Activated T-helper 1 cell treated with anti-CD3 and anti-CD28 coated beads, Interleukin-12 subunit alpha, Interleukin-12 subunit beta, Interleukin-2, Interleukin-4 antibody, amounts not matched to agents 30 ng/mL and 10 ng/mL and 1 ng/mL, durations not matched to agents 14 hours and 24 hours and 36 hours (primary cell): ENCODE results near the gene ARHGAP6. TPM values are rescaled to one million over a fixed set of nuclear protein-coding genes. Genes with fewer than 3 reads are reported as not detected.

Experiments used
- DNase-seq: peaks from one replicate; pipeline ENCODE4 v3.0.0; 2021; ENCODE audit warnings: low spot score
- H3K27ac Mint-ChIP-seq: one replicate; pipeline ENCODE4 v1.8.0; 2021; ENCODE audit warnings: mild to moderate bottlenecking, mixed read lengths
- H3K27me3 Mint-ChIP-seq: one replicate; pipeline ENCODE4 v1.8.0; 2022; ENCODE audit warnings: mild to moderate bottlenecking, moderate library complexity, mixed read lengths; ENCODE audit not compliant: insufficient read depth
- H3K36me3 Mint-ChIP-seq: one replicate; pipeline ENCODE4 v1.8.0; 2021; ENCODE audit warnings: low read depth, mixed read lengths
- H3K4me1 Mint-ChIP-seq: one replicate; pipeline ENCODE4 v1.8.0; 2021; ENCODE audit warnings: low read depth, mixed read lengths
- H3K4me3 Mint-ChIP-seq: one replicate; pipeline ENCODE4 v1.8.0; 2021; ENCODE audit warnings: mild to moderate bottlenecking, moderate library complexity, mixed read lengths
- H3K9me3 Mint-ChIP-seq: one replicate; pipeline ENCODE4 v1.8.0; 2021; ENCODE audit warnings: mixed read lengths
- intact Hi-C: fragments of 100-400 bp; cut with micrococcal nuclease; formaldehyde crosslinking; loops from one replicate; pipeline ENCODE4 v1.15.1; 2024
- total RNA-seq: library from RNA; stranded (reverse); gene quantifications from 2 replicates; pipeline ENCODE4 v1.2.3, GENCODE V29; 2022

Gene ARHGAP6
- total RNA-seq, 1 donor from 2014 or later: not detected

DNA sequence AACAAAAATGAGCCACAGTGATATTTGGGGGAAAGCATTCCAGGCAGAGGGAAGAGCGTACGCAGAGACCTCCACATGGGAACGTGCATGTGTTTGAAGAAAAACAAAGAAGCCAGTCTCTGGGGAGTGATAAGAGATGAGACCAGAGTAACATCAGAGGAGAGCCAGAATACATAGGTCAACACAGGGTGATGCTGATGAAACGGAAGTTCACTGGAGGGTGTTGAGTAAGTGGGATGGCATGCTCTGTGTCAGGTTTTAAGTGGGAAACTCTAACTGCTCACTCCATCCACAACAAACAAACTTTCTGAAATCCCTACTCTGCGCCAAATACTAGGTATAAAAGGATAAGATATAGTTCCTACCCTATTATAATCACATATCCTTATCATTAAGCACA is 110.0 kb downstream of the ARHGAP6 start:
- Mint-ChIP-seq H3K27me3 (peaks cover 3% of the 10 kb centered on the region), H3K27ac (no peak overlapping the region), H3K4me3 (no peak overlapping the region), H3K36me3 (no peaks in the 10 kb centered on the region), H3K4me1 (no peaks in the 10 kb centered on the region), H3K9me3 (no peaks in the 10 kb centered on the region)
- intact Hi-C loops: no loop called here
- no peak for DNase-seq

GRCh38 chrX:11553594-11553993 is 112.1 kb downstream of the ARHGAP6 start:
- Mint-ChIP-seq H3K27me3 (peaks cover 7% of the 10 kb centered on the region), H3K27ac (no peak overlapping the region), H3K4me3 (no peak overlapping the region), H3K4me1 (no peaks in the 10 kb centered on the region), H3K36me3 (no peaks in the 10 kb centered on the region), H3K9me3 (no peaks in the 10 kb centered on the region)
- intact Hi-C loops: no loop called here
- no peak for DNase-seq

- no peak overlapping the region for H3K4me3 Mint-ChIP-seq
- H3K4me1 Mint-ChIP-seq: no peaks in the 10 kb centered on the region
- no peaks in the 10 kb centered on the region for H3K36me3 Mint-ChIP-seq
- intact Hi-C loops: no loop called here
- no peak overlapping the region for H3K27ac Mint-ChIP-seq
- no peak for DNase-seq
- H3K9me3 Mint-ChIP-seq: no peaks in the 10 kb centered on the region
- H3K27me3 Mint-ChIP-seq: peaks cover 7% of the 10 kb centered on the region
Measured at GRCh38 chrX:11551151-11551550, 114.6 kb downstream of the ARHGAP6 start.

DNA sequence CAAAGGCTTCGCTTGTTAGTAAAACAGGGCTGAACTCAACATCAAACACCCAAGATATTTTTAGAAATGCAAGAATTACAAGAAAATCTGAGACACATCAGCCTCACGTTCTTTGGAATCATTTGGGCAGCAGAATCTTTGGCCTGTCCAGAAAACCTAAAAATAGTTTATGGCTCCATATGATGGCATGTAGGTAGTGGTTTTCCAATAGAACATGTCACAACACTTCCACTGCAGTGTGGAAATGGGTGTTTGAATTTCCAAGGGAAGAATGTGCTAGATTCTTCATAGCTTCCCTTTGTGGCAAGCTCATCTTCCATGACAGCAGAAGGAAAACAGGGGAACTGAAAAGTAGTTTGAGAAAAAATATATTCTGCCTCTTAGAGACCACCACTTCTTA is 118.8 kb downstream of the ARHGAP6 start:
- Mint-ChIP-seq H3K36me3 (no peaks in the 10 kb centered on the region), H3K4me1 (no peaks in the 10 kb centered on the region), H3K9me3 (no peaks in the 10 kb centered on the region), H3K4me3 (no peak overlapping the region), H3K27me3 (peaks cover 4% of the 10 kb centered on the region), H3K27ac (no peak overlapping the region)
- no peak for DNase-seq
- intact Hi-C loops: no loop called here

DNA sequence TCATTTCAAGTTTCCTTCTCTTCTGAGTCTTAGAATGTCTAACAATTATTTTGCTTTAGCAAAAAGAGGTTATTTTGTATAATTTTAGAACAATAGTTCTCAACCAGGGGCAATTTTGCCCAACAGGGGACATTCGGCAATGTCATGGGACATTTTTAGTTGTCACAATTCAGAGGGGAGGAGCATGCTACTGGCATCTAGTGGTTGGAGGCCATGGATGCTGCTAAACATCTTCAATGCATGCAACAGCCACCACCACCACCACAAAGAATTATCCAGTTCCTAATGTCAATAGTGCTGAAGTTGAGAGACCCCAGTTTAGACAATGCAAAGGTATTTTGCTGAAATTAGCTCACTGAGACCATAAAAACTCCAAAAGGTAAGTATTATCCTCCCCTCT is 122.5 kb downstream of the ARHGAP6 start:
- no peaks in the 10 kb centered on the region for H3K27me3 Mint-ChIP-seq
- intact Hi-C loops: no loop called here
- H3K4me1 Mint-ChIP-seq: no peaks in the 10 kb centered on the region
- H3K9me3 Mint-ChIP-seq: no peaks in the 10 kb centered on the region
- no peak overlapping the region for H3K27ac Mint-ChIP-seq
- no peak for DNase-seq
- H3K4me3 Mint-ChIP-seq: no peak overlapping the region
- H3K36me3 Mint-ChIP-seq: no peaks in the 10 kb centered on the region

DNA sequence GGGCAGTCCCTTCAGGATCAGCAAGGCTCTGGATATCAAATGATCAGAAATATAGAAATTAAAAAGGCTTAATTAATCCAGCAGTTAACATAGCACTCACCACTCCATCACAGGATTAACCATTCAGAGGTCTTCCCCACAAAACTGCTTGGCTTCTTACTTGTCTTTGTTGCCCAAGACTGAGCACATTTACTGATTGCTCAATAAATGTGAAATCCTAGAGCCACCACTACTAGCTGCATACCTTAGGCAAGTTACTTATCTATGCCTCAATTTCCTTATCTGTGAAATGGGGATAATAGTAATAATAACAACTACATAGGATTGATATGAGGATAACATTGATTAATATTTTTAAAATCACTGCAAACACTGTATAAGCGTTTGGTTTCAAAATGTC is 124.2 kb downstream of the ARHGAP6 start:
- Mint-ChIP-seq H3K27ac (no peak overlapping the region), H3K4me3 (no peak overlapping the region), H3K36me3 (no peaks in the 10 kb centered on the region), H3K4me1 (no peaks in the 10 kb centered on the region), H3K9me3 (no peaks in the 10 kb centered on the region), H3K27me3 (no peaks in the 10 kb centered on the region)
- intact Hi-C loops: no loop called here
- no peak for DNase-seq

- no peak for DNase-seq
- H3K36me3 Mint-ChIP-seq: no peaks in the 10 kb centered on the region
- H3K27ac Mint-ChIP-seq: no peak overlapping the region
- H3K4me1 Mint-ChIP-seq: no peaks in the 10 kb centered on the region
- H3K4me3 Mint-ChIP-seq: no peak overlapping the region
- no peaks in the 10 kb centered on the region for H3K27me3 Mint-ChIP-seq
- H3K9me3 Mint-ChIP-seq: no peaks in the 10 kb centered on the region
- intact Hi-C loops: no loop called here
Measured at GRCh38 chrX:11540532-11541377, 125.0 kb downstream of the ARHGAP6 start.

GRCh38 chrX:11537141-11537540 is 128.6 kb downstream of the ARHGAP6 start:
- H3K4me1 Mint-ChIP-seq: no peaks in the 10 kb centered on the region
- H3K27ac Mint-ChIP-seq: no peak overlapping the region
- no peaks in the 10 kb centered on the region for H3K9me3 Mint-ChIP-seq
- intact Hi-C loops: no loop called here
- H3K36me3 Mint-ChIP-seq: no peaks in the 10 kb centered on the region
- peaks cover 3% of the 10 kb centered on the region for H3K27me3 Mint-ChIP-seq
- DNase-seq: no peak
- no peak overlapping the region for H3K4me3 Mint-ChIP-seq

GRCh38 chrX:11535156-11535919 is 130.4 kb downstream of the ARHGAP6 start:
- no peak for DNase-seq
- H3K27me3 Mint-ChIP-seq: peaks cover 6% of the 10 kb centered on the region
- H3K4me1 Mint-ChIP-seq: no peaks in the 10 kb centered on the region
- H3K4me3 Mint-ChIP-seq: no peak overlapping the region
- intact Hi-C loops: no loop called here
- no peak overlapping the region for H3K27ac Mint-ChIP-seq
- no peaks in the 10 kb centered on the region for H3K36me3 Mint-ChIP-seq
- no peaks in the 10 kb centered on the region for H3K9me3 Mint-ChIP-seq

GRCh38 chrX:11533199-11533651 is 132.5 kb downstream of the ARHGAP6 start:
- H3K36me3 Mint-ChIP-seq: no peaks in the 10 kb centered on the region
- no peak for DNase-seq
- intact Hi-C loops: loop anchor here (1.0 to 5.0 kb wide), 6 partner anchors 191 to 1346 kb away; no protein-coding TSS in a partner anchor
- H3K9me3 Mint-ChIP-seq: no peaks in the 10 kb centered on the region
- H3K4me1 Mint-ChIP-seq: no peaks in the 10 kb centered on the region
- H3K4me3 Mint-ChIP-seq: no peak overlapping the region
- no peak overlapping the region for H3K27ac Mint-ChIP-seq
- peaks cover 8% of the 10 kb centered on the region for H3K27me3 Mint-ChIP-seq

GRCh38 chrX:11532291-11533078 is 133.2 kb downstream of the ARHGAP6 start:
- H3K4me1 Mint-ChIP-seq: no peaks in the 10 kb centered on the region
- H3K27me3 Mint-ChIP-seq: peaks cover 8% of the 10 kb centered on the region
- DNase-seq: no peak
- no peak overlapping the region for H3K4me3 Mint-ChIP-seq
- intact Hi-C loops: loop anchor here (1.0 to 5.0 kb wide), 6 partner anchors 192 to 1345 kb away; no protein-coding TSS in a partner anchor
- no peaks in the 10 kb centered on the region for H3K9me3 Mint-ChIP-seq
- no peaks in the 10 kb centered on the region for H3K36me3 Mint-ChIP-seq
- no peak overlapping the region for H3K27ac Mint-ChIP-seq

DNA sequence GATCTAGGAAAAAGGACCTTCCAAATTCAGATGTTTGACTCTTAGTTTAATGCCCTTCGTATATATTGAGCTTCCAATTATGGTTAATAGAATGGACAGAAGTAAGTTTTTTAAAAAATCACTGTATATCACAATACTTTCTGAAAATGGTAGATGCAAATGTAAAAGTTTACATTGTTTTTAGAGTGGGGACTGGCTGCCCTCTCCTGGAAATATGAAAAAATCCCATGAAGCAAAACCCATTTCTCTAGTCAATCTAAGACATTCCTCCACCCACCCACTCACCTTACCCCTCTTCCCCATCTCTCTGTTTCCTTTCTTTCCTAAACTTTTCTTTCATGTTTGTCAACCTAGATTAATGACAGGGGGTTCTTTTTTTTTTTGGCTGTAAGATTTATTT is 134.5 kb downstream of the ARHGAP6 start:
- Mint-ChIP-seq H3K27me3 (peaks cover 8% of the 10 kb centered on the region), H3K9me3 (no peaks in the 10 kb centered on the region), H3K4me3 (no peak overlapping the region), H3K27ac (no peak overlapping the region), H3K4me1 (no peaks in the 10 kb centered on the region), H3K36me3 (no peaks in the 10 kb centered on the region)
- intact Hi-C loops: loop anchor here (5.0 kb wide), 1 partner anchor 1344 kb away; no protein-coding TSS in a partner anchor
- DNase-seq: no peak
